GM21717 (cell line): ENCODE measurements around the gene DNAJC16.

Source experiments
- ATAC-seq: cut with Tn5 transposase; IDR thresholded peaks from one replicate; pipeline ENCODE4 v1.9.1; 2021; ENCODE audit warnings: mild to moderate bottlenecking, moderate library complexity; ENCODE audit not compliant: unreplicated experiment

The DNAJC16 gene

GRCh38 chr1:15531682-15532081, 5.0 kb downstream of the DNAJC16 start:
- no peak for ATAC-seq

GRCh38 chr1:15538771-15539170, 12.1 kb downstream of the DNAJC16 start:
- ATAC-seq, result no peak

- no peak for ATAC-seq
Measured at GRCh38 chr1:15540186-15540585, 13.5 kb downstream of the DNAJC16 start.

GRCh38 chr1:15541231-15541792, 14.7 kb downstream of the DNAJC16 start:
- no peak for ATAC-seq

GRCh38 chr1:15542388-15543250, 16.0 kb downstream of the DNAJC16 start:
- no peak for ATAC-seq

GRCh38 chr1:15543251-15543588, 16.6 kb downstream of the DNAJC16 start:
- ATAC-seq, result no peak

- ATAC-seq, result no peak
Measured at GRCh38 chr1:15543589-15544568, 17.2 kb downstream of the DNAJC16 start.

GRCh38 chr1:15546641-15547040, 20.0 kb downstream of the DNAJC16 start:
- no peak for ATAC-seq

GRCh38 chr1:15550573-15550972, 23.9 kb downstream of the DNAJC16 start:
- ATAC-seq, result no peak

GRCh38 chr1:15557008-15557407, 30.4 kb downstream of the DNAJC16 start:
- no peak for ATAC-seq

- no peak for ATAC-seq
Measured at GRCh38 chr1:15557594-15557993, 30.9 kb downstream of the DNAJC16 start.

GRCh38 chr1:15558516-15558915, 31.9 kb downstream of the DNAJC16 start:
- no peak for ATAC-seq

GRCh38 chr1:15559189-15559810, 32.7 kb downstream of the DNAJC16 start:
- no peak for ATAC-seq

- ATAC-seq, result no peak
Measured at GRCh38 chr1:15568387-15569073, 41.9 kb downstream of the DNAJC16 start.

GRCh38 chr1:15570861-15571260, 44.2 kb downstream of the DNAJC16 start:
- no peak for ATAC-seq

GRCh38 chr1:15571266-15571665, 44.6 kb downstream of the DNAJC16 start:
- ATAC-seq, result no peak

GRCh38 chr1:15573477-15573876, 46.8 kb downstream of the DNAJC16 start:
- ATAC-seq, result no peak

GRCh38 chr1:15574741-15575140, 48.1 kb downstream of the DNAJC16 start:
- no peak for ATAC-seq

- ATAC-seq, result no peak
Measured at GRCh38 chr1:15575549-15576150, 49.0 kb downstream of the DNAJC16 start.

- ATAC-seq, result no peak
Measured at GRCh38 chr1:15577691-15578090, 51.0 kb downstream of the DNAJC16 start.
